Stimulated activated CD8-positive, alpha-beta memory T cell treated with anti-CD3 and anti-CD28 coated beads, Interleukin-12 subunit alpha, Interleukin-12 subunit beta, amount 100 ng/mL, for 24 hours (primary cell): ENCODE data around the gene CRADD.

Experiments
- DNase-seq: peaks from one replicate; pipeline ENCODE4 v3.0.0-alpha.2; 2020; ENCODE audit errors: extremely low read depth

The CRADD gene

DNA sequence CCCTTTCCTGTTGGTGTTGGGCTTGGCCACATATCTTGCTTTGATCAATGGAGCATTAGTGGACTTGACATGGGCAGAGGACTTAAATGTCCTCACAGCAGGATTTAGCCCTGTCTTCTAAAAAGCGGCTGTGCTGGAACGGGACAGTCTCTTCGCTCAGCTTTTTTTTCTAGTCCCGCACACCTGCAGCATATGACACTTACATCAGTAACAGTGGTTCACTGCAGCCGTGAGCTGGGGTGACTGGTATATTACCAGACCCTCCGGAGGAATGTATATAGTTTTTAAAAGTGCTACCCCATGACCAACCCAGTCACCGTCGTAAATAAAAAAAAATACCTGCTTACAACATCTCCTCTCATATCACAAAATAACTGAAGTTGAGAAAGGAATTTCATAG lies 164.5 kb downstream of the CRADD start:
- no peak for DNase-seq

DNA sequence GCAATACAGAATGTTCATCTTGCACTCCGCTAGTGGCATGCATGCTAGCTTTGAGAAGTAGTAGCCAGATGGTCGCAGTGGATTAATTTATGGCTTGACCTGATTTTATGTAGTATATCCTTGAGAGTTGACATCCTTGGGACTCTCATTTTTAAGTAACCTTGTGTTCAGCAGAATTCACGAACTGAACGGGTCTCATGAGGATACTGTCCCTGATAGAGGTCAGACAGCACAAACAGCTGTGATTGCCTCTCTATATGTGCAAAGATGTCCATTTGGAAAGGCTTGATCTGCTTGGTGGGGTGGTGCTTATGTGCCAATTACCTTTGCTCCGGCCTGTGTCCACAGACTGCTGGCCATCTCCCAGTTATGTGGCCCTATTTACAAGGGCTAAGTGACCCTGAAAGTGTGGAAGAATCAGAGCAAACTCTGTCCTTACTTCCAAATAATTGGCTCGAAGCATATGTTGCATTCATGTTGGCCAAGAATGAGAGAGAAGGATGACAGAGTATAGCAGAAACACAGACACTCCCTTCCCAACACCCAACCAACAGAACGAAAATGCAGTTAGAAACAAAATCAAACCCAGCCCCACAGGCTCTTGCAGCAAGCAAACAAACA lies 167.1 kb downstream of the CRADD start:
- DNase-seq: no peak

DNA sequence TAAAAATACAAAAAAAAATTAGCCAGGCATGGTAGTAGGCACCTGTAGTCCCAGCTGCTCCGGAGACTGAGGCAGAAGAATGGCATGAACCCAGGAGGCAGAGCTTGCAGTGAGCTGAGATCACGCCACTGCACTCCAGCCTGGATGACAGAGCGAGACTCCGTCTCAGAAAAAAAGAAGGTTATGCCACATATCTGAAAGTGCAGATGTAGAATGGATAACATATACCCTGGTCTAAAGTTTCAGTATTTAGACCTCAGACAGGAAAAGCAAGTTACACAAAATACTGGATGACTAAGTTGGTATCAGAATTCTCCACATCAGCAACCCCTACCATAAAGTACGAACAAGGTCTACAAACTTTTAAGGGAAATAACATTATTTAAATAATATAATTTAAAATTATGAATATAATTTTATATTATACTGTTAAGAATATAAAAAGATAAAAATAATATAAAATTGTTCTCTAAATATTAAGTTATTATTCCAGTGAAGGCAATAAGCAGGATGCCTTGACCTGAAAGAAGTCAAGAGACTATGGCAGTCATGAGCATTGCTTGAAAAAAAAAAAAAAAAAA lies 169.9 kb downstream of the CRADD start:
- DNase-seq: no peak

DNA sequence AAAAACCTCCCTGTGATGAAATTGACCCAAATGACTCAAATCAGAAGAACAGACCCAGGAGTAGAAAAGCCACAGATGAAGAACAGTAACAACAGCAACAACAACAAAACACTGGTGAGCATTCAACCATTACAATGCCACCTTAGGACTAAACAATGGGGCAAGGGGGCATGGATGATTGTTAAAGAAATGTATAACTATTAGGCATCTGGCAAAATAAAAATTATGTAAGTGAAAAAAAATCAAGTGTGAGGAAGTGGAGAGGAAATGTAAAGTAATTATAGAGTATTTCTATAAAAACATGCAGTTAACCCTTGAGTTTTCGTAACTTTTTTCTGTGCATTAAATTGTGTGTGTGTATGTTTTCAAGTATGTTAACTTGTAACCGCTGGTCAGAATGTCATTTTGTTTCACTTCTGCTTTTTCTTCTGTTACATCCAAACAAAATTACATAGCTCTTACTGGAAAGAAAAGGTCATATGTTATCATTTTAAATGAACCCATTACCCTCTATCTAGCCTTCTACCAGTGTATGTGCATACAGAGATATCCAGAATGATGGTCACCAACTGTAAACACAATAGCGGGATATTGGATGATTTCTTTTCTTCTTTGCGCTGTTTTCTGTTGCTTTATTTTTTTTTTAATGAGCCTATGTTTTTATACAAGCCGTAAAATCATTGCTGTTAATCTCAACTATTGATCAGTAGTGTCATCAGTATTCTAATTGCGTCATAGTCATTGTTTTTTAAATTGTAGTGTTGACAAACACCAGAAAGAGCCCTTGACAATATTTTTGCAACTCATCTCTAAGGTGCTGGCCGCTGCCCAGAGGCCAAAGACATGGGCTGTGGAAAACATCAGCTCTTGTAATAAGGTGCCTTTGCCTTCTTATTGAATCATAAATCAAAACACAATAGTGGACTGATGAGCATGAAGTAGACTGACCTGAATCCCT lies 170.6 kb downstream of the CRADD start:
- no peak for DNase-seq

DNA sequence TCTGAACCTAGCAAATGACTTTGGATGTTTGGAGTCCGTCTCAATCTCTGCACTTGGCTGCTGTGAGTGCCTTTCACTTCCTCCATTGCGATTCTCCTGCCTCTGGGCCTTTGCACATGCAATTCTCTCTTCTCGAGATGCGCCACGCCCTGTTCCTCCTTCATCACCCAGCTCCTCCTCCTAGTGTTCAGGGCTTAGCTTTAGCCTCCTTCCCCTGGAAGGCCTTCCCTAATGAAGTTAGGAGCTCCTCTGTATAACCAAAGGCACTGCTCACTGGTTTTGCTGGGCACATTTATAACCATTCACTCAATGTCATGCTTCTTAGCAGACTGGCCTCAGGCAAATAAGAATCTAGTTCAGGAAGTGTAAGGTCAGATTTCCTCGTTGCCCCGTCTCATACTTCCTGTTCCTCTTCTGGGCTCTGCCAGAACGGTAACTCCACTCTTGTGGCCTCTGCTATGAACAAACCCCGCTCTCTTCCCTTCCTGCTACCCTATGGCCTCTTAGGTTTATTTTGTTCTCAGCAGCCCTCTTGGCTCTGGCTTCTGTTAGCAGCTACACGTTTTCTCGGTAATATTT lies 171.4 kb downstream of the CRADD start:
- no peak for DNase-seq

DNA sequence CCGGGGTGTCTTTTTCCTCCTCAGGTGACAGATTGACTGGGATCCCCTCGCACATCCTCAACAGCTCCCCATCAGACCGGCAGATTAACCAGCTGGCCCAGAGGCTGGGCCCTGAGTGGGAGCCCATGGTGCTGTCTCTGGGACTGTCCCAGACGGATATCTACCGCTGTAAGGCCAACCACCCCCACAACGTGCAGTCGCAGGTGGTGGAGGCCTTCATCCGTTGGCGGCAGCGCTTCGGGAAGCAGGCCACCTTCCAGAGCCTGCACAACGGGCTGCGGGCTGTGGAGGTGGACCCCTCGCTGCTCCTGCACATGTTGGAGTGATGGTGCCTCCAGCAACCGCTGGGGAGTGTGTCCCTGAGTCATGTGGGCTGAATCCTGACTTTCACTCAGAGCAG lies 172.8 kb downstream of the CRADD start:
- no peak for DNase-seq

DNA sequence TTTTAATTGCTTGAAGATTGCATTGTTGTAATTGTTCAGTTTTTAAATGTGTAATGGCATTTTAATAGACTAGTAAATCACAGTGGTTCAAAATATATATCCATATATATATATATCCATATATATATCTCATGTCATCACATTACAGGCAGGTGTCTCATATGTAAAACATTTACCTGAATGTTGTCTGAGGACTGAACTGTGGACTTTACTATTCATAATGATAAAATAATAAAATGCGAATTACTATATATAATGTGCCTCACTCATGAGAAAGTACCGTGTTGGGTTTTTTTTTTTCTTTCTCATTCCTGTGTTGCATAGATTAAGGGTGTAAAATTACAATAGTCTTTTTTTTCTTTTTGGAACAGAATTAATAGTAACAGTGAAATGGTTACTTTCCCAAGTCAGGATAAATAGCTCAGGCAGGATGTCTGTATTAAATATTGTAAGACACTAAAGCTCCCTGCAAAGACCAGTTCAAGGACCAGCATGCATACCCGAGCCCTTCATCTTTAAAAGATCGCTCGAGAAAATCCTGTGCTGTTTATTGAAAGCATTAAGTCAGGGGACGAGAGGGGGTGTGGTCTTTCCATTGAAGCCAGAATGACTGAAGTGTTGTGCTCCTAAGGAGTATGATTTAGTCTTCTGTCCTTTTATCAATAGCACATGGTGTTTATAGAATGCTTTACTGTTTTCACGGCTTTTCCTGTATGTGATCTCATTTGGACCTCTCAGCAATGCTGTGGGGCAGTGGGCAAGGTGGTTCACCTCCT lies 173.5 kb downstream of the CRADD start:
- DNase-seq: no peak

DNA sequence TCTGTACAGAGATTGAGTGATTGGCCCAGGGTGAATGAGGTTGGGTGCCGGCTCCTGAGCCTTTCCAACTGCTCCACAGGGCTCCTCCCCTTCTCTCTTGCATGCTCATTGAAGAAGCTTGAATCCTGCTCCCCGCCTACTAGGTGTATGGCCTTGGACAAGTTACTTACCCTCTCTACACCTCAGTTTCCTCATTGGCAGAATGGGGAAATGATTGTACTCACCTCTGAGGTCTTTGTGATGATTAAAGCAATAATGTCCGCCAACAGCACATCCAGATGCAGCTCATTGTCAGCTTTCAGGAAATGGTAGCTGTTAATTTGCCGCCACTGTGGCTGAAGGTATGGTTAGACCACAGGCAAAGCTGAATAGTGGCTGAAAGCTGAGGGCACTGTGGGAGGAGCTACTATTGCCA lies 174.1 kb downstream of the CRADD start:
- DNase-seq: no peak

DNA sequence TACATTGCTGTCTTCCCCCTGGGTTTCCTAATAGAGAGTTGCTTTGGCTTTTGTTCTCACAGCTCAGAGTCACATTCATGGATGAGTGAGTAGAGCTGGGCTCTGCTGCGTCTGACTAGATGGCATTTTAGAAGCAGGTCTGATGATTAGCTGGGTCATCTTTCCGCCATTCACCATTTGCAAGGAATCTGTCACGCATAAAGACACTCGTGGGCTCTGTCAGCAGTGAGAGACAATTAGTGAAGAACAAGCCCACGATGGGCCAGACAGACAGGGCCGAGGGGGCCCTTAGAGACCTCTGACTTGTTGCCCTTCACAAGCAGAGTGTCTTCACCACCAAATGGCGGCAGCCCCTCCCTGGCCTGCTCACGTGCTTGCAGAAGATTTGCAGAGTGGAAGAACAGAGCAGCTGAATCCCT lies 175.0 kb downstream of the CRADD start:
- DNase-seq: no peak

DNA sequence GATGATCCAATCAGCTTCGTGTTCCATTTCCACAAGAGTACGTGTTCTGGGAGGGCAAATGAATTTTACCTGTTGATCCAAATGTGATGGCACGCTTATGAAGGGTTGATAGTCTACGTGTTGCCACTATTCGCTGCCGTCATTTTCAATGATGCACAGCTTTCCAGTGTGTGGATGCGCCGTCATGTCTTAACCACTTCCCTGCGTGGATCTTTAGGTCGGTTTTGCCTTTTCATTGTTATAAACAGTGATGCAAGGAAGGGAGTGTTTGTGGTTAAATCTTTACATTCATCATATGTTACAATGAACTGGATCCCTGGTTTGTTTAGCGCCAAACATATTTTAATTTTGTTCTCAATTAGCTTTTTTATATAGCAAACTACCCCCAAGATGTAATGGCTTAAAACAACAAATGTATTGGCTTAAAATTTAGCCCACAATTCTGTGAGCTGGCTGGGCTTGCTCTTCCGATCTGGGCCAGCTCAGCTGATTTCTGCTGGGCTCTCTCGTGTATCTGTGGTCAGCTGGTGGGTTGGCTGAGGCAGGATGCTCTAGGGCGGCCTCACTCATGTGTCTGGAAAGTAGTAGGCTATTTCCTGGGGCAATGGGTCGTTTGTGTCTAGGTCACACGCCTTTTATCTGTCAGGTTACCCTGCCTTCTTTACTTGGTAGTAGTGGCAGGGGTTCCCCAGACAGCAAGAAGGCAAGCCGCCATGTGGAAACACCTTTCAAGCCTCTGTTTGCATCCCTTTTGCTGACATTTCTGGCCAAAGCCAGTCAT lies 176.7 kb downstream of the CRADD start:
- DNase-seq: no peak

DNA sequence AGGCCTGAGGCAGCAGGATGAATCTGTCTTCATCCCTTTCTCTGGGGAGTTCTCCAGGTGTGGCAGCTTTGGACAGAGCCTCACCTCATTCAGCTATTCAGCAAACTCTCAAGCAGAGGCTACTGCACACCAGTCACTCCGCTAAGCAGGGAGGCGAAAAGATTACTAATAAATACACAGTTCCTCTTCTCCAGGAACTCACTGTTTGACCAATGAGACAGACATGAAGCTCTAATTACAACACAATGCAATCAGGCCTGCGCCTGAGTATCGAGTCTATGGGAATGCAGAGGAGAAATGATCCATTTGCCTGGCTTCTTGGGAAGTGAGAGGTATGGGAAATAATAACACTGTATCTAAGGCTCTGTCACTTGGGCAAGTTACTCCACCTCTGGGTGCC lies 178.1 kb downstream of the CRADD start:
- no peak for DNase-seq

DNA sequence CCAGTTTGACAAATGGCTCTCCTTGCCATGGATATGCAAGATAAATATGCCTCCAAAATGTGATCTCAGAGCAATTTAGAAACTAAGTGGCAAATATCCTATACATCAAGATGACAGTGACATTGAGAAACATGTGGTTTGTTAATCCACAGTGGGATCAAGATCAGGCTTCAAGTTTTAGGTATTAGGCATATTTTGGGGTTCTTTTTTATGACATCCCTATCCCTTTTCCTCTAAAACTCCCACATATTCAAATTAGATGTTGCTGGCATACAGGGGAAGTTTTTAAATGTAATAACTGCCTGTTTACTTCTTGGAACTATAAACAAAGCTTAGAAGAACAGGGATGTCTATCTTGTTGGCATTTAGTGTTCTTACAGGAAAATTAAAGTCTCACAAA lies 179.4 kb downstream of the CRADD start:
- no peak for DNase-seq

DNA sequence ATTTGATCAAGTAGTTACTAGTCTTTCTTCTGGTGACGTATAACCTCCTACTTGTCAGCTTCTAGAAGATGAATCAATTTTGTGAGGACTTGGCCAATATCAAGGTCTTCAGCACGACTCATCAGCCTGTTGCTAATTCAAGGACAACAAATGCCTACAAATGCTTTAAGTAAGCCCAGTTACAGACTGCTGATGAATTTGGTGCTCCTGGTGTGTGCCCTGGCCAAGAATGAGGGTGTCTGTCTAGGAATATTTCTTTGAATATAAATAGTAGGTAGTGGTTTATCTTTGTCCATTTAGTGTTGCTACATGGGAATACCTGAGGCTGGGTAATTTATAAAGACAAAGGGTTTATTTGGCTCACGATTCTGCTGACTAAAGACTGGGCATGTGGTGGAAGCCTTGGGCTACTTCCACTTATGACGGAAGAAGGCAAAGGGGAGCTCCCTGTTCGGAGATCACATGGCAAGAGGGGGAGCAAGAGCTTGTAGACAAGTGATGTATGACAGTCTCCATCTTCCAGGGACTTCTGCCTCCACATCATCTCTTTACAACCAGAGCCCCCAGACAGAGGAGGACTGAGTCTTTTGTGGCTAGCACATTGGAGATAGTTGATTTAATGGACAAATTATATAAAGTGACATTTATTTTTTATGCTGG lies 180.2 kb downstream of the CRADD start:
- no peak for DNase-seq

DNA sequence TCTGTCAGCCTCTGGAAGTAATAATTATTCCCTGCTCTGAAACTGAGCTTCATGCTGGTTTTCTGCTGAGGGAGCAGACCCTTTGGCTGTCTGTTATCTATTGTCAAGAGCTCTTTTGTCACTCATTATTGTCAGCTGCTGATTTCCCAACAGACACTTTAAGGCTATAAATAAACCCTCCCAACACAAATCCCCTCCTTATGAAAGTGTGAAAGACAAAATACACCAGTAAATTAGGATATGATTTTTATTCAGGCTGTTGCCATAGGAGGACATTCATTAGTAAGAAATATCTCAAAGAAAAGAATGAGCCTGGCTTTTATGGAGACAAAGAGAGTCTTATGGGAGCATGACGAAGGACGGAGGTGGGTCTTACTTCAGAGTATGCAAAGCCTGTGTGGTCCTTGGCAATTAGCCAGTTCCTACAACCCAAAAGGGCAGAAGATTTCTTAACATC lies 180.8 kb downstream of the CRADD start:
- no peak for DNase-seq

DNA sequence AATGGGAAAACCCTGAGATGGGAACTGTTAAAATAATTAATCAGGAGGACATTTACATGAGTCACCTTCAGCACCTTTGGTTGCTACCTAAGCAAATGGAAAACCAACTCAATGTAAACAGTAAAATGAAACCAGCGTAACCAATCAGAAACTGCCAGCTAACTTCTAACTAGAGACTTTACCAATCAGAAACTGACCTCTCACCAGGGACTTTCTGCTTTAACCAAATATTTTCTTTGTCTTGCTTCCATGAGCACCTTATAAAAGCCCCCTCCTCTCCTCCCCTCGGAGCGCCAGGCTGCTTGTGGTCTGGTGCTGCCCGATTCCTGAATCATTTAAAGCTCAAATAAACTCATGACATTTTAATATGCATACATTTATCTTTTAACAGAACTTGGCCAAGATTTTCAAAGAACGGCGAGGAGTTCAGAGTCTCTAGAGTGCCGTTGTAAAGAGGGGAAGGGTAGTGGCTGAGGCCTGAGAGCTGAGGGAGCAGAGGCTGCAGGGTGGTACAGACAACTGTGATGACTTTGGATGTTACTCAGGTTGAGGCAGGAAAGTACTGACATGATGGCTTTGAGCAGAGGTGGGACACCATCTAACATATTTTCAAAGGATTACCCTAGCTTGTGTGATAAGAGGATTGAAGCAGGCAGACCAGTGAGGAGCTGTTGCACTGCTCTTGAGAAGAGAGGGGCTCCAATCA lies 183.6 kb downstream of the CRADD start:
- DNase-seq: no peak

DNA sequence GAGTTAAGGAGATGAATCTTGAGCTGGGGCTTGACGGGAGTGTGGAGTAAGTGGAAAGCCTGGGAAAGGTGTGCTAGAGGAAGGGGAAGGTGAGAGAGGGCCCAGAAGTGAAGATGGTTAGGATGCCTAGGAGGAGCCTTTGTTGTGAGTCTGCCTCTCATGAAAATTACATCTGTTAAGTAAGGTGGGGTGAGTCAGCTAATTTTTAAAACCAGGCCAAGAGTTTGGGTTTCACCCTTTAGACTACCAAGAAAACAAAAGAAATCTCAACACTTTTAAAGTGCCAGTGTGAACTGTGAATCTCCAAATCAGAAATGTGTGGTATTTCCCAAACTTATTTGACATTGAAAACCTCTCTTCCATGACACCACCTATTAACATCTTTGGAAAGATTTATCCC lies 185.2 kb downstream of the CRADD start:
- DNase-seq: no peak

DNA sequence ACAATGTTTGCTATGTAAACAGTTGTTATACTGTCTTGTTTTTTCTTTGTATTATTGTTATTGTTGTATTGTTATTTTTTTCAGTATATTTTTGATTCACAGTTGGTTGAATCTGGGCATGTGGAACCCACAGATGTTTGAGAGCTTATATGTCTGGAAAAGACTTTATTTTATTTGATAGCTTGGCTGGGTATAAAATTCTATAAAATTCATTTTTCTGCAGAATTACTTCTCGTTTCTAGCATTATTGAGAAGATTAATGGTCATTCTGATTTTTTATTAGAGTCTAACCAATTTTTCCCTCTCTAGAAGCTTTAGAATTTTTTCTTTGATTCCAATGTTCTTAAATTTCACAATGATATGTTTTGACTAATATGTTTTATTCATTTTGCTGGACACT lies 188.6 kb downstream of the CRADD start:
- no peak for DNase-seq

DNA sequence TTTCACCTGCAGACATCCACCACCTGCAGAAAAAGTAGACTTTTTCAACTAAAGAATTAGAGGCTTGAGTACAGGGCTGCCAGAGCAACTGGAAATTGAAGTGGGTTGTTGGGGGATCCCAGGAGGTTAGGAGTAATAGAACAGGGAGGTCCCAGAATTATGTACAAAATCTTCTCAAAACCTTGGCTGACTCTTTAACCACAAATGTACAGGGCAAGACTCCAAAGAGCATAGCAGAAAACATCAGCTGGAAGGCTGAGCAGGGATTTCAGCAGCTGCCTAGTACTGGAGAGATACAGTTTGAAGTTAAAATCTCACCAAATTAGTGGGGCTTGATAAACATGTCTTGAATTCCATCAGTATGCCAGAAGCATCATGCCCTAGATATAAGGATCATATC lies 191.6 kb downstream of the CRADD start:
- no peak for DNase-seq

DNA sequence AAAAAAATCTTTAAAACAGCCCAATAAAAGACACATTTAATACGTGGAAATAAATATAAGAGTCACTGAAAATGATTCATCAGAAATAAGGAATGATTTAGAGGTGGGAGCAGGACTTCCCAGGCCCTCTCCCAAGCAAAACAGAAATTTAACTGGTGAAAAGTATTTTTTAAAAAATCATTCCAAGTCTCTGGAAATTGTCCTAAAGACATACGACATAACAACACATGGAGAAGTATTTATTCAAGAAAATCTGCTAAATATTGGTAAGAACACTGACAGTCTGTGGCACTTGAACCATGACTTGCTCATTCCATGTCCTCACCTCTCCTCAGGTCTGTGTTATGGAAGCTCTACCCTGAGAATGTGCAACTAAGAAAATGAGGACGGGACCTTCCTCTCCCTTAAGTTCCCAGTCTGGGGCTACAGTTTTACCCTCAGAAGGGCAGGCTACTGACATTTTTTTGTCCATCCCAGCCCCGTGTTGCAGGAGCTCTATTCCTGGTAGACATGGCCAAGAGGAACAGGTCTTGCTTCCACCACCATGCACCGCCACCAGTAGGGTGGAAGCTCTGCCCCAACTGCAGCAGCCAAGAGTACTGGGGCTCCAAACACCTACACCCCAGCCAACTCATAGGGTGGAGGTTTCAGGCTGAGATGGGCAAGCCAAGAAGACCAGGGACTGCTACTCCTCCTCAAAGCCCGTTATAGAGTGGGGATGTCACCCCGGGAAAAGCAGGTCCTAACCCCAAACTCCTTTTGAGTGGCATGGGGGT lies 193.0 kb downstream of the CRADD start:
- no peak for DNase-seq
